GM18508 (cell line): ENCODE results near the gene ADGRD1.

Experiments
- ATAC-seq: cut with Tn5 transposase; IDR thresholded peaks from one replicate; pipeline ENCODE4 v1.9.1; 2021; ENCODE audit warnings: moderate number of reproducible peaks; ENCODE audit not compliant: insufficient read depth, unreplicated experiment

Gene ADGRD1

GRCh38 chr12:130961921-130962451 is 8.3 kb downstream of the ADGRD1 start:
- ATAC-seq = no peak

DNA sequence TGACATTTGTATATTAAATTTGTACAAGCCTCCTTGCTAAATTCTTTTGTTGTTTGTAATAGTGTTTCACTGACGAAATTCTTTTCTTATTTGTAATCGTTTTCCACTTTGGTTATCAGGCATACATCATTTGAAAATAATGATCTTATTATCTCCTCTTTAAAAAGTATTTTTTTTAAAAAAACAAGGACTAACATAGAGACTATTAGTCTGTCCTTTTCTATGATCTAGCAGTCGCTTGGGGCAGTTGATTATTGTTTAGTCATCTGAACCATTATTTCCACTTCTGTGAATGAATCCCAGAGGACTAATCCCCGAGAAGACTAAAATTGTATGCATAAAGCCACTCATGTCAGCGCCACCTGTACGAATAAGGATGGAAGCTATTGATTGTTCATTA is 11.5 kb downstream of the ADGRD1 start:
- no peak for ATAC-seq

DNA sequence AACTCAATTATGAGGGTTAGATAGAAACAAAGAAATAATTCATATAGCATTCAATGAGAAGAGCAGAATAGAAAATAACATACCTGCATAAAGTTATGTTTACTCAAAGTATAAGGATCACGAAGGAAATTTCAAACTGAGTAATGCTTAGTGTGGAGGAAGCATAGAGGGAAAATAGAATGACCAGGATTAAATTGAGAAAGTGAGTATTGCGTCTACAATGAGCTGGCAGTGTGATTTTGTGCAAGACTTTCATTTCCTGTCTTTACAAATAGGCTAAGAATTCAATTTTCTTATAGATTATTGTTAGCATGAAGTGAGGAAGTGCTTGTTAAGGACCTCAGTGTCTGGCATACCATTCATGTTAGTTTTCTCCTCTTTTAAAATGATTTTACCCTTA is 12.0 kb downstream of the ADGRD1 start:
- no peak for ATAC-seq

DNA sequence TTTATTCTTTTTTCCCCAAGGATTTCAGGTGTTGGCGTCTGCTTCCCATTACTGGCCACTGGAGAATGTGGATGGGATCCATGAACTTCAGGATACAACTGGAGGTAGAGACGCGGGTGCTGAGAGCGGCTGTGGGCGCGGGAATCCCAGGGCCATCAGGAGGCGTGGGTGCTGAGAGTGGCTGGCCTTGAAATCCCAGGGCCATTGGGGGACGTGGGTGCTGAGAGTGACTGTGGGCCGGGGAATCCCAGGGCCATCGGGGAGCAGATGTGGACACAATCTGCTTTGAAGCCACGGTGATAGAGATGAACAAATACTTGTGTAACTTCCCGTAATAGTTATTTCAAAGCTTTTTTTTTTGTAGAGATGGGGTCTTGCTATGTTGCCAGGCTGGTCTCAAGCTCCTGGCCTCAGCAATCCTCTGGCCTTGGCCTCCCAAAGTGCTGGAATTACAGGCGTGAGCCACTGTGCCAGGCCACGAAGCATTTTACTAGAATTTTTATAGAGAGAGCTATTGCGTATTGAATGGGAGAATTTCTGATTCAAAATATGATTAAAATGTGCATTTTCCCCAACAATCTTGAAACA is 12.8 kb downstream of the ADGRD1 start:
- no peak for ATAC-seq

GRCh38 chr12:130967636-130968035 is 13.9 kb downstream of the ADGRD1 start:
- ATAC-seq = no peak

- no peak for ATAC-seq
Measured at GRCh38 chr12:130968611-130969010, 14.9 kb downstream of the ADGRD1 start.

DNA sequence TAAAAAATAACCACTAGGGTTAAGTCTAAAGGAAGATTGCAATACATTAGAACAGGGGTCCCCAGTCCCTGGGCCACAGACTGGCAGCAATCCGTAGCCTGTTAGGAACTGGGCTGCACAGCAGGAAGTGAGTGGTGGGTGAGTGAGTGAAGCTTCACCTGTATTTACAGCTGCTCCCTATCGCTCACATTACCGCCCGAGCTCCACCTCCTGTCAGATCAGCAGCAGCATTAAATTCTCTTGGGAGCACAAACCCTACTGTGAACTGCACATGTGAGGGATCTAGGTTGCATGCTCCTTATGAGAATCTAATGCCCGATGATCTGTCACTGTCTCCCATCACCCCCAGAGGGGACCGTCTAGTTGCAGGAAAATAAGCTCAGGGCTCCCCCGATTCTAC is 15.5 kb downstream of the ADGRD1 start:
- no peak for ATAC-seq

GRCh38 chr12:130970165-130970907 is 16.6 kb downstream of the ADGRD1 start:
- ATAC-seq = no peak

- ATAC-seq = no peak
Measured at GRCh38 chr12:130970908-130971233, 17.2 kb downstream of the ADGRD1 start.

DNA sequence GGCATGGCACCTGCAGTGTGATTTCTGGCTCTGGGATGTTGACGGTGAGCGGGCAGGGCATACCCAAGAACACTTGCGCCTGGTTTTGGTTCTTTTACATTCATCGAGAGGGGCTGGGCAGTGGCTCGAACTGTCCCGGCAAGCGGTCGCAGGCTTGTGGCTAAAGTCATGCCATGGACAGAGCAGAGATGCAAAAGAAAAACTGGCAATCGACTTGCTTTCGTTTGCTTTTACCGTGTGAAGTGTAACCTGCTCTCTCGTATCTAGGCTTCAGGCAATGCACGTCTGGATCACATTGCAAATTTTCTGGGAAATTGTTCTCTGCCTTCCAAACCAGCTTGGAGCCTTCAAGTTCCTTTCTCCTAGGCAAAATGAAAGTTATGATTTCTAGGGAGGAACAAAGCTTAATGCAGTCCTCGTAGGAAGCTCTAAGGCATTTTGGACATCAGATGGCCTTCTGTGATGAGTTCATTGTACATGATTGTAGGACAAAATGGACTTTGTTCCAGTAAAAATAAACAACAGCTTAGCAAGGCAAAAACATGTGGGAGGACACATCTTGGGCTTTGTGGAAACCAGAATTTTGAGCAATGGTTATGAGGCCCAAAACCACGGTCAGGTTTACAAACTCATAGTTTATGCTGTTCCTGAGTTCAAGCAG is 18.3 kb downstream of the ADGRD1 start:
- ATAC-seq = no peak

- no peak for ATAC-seq
Measured at GRCh38 chr12:130972586-130972950, 18.9 kb downstream of the ADGRD1 start.

DNA sequence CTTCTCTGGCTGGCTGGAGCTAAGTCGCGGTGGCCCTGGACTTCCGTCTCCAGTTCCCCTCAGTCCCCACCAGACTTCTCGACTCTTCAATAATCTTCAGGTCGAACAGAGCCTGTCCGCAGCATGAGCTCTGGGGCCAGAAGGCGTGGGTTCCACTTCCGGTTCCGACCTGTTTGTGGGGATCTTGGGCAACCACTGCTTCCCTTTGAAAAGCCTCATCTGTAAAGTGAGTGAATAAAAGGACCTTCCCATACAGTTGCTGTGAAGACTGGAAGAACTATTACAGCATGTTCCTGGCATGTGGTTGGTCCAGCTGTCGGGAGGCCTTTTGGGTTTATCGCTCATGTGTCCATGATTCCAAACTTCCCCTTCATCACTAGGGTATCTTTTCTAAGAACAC is 19.4 kb downstream of the ADGRD1 start:
- ATAC-seq = no peak

DNA sequence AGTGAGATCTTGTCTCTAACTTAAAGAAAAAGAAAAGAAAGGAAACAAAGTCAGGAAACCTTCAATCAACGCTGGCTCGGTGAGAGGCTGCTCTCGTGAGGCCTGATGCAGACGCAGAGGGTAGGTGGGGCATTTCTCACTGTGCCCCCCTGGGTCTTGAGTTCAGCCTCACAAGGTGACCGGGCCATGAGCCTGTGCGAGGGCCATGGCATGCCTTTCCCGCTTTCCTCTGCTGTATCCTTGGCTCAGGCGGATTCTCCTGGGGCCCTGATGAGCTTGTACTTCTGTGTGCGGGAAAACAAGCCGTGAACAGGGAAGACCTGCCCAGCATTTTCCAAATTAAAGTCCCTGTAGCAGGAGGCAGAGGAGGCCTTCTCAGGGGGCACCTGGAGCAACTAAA is 20.2 kb downstream of the ADGRD1 start:
- ATAC-seq = no peak

DNA sequence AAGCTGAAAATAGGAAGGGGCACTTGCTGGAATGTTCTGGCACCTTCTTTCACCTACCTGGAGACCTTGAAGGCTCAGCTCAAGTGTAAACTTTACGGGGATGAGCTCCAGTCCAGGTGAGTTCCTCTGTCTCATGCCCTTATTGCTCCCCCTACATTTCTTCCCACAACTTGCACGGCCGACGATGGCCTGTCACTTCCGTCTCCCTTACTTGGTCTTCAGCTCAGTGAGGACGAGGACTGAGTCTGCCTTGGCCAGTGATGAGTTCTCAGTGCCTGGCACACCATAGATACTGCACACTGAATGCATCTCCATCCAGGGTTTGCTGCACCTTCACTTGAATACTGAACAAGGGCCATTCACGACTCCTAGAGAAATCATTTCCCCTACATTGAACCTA is 21.4 kb downstream of the ADGRD1 start:
- no peak for ATAC-seq

- no peak for ATAC-seq
Measured at GRCh38 chr12:130976171-130976720, 22.5 kb downstream of the ADGRD1 start.

- no peak for ATAC-seq
Measured at GRCh38 chr12:130977046-130977742, 23.5 kb downstream of the ADGRD1 start.

GRCh38 chr12:130977743-130978095 is 24.0 kb downstream of the ADGRD1 start:
- no peak for ATAC-seq

DNA sequence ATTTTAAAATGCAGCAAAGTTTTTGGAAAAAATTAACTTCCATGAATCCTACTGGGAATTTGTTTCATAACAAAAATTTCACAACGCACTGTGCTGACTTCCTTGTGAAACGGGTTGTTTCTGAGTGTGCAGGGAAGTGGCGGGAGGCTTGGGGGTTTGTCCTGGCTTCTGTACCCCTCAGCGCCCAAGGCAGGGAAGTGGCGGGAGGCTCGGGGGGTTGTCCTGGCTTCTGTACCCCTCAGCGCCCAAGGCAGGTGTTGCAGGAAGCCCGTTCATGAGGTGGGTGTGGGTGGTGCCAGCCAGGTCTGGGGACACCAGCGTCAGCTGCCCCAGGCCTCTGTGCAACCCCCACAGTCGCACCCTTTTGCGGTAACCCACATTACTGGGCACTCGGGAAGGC is 25.1 kb downstream of the ADGRD1 start:
- no peak for ATAC-seq

DNA sequence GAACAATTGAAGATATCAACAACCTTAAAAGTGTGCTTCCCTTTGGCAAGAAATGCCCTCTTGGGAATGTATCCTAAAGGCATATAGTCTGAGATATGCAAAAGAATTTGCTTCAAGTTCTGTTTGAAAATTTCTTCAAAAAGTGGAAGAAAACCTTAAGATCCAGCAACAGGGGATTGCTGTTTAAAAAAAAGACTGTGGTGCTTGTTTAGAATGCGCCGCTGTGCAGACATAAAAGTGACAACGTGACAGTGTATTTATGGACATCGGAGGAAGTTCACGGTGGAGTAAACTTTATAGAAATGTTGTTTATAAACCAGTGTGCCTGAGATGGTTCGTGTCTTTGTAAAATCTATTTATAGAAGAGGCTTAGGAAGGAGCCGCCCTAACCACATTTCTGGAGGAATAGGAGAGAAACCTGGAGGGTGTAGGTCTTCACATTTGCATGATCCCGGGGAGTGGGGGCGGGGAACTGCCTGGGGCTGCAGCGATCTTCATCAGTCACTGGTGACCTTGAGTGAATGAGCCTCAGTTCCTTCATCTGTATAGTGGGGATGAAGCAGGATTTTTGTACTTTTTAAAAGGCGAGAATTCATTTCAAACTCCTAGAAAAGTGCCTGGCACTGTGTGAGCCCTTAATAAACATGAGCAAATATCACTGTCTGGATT is 27.5 kb downstream of the ADGRD1 start:
- no peak for ATAC-seq

GRCh38 chr12:130981911-130982310 is 28.2 kb downstream of the ADGRD1 start:
- ATAC-seq = no peak
